Effector CD8-positive, alpha-beta T cell (primary cell): ENCODE results near the gene RBM19.

ENCODE experiments used
- DNase-seq: peaks from one replicate; lab custom pipeline; 2025; lab: John Stamatoyannopoulos, UW

RBM19 gene

DNA sequence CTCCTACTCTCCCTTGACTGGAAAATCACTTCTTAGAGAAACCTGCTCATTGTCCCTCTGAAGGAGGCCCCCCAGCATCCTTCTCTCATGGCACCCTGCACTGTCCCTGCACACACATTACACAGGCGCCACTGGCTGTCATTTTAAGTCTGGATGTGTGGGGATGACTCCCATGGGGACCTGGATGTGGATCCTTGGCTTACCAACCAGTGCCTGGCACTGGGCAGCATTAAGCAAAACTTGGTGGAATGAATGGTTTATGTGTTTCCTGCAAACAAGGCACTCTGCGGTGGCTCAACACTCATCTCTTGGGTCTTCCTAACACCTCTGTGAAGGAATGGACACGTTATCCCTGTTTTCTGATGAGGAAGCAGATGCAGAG lies 162.4 kb downstream of the RBM19 start:
- DNase-seq: no peak

DNA sequence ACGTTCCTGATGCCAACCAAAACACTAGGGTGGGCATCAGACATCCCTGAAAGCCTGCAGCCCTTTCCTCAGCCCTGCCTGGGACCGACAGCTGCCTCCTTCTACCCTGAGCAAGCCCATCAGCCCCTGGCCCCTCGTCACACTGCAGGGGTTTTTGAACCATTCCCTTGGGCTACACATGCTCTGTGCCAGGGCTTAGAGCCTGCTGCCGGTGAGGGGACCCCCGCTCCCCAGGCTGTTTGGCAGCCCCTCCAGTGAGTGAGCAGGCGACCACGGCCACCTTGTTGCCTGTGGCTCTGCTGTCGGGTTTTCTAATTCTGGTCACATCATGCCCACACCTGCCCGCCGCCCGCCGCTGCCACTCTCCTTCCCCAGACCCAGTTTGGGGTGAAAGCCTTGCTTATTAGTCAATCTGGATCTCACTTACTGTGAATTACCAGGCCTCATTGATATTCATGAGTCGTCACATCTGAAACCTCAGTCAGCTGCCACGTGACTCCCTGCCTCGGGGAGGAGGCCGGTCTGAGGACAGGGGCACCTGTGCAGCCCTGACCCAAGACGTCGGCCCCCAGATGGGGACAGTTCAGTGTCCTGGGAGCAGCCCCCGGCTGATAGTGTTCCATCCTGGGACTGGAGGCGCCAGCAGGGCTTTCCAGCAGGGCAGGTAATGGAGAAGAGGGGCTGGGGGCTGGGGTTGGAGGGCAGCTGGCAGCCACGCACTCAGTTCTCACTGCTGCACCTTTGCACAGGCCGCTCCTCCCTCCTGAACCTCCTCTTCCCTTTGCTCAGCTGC lies 163.0 kb downstream of the RBM19 start:
- no peak for DNase-seq

DNA sequence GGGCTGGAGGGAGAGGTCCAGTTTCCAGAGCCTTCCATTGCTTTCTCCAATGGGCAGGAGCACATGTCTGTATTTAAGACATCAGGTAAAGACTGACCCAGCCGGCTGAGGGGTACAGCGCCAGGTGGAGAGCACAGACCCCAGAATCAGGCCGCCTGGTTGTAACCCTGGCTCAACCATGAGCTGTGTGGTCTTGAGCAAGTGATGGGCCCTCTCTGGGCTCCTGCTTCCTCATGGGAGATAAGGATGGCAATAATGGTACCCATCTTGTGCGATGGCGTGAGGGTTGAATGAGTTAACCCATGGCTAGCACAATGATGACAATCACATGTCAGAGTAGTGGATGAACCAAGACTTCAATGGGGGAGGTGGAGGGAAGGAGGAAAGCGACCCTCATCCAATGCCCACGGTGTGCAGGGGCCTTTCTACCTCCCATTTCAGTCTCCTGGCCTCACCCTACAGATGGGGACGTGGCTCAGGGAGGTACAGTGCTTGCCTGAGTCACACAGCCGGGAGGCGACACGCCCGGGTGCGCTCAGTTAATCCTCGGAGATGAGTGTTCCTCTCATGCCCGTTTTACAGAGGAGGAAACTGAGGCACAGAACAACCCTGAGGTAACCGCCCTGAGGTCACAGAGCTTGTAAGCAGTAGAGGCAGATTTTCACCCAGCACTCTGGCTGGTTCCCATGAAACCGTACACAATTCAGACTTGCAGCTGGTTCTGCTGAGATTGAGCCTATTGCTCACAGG lies 163.9 kb downstream of the RBM19 start:
- no peak for DNase-seq

DNA sequence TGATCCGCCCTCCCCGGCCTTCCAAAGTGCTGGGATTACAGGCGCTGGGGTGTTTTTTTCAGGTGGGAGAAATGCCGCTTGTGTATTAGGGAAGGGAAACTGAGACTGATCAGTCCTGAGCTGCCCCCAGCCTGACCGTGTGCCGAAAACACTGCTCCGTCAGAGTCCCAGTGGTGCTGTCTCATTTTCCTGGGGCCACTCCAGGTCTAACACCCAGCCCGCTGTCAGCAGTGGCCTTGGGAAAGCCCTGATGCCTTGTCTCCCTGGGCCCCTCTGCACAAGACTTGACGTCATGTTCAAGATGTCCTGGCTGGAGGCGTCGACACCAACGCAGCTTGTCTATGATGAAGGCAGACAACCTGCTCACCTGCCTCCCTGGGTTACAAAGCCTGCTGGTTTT lies 165.9 kb downstream of the RBM19 start:
- no peak for DNase-seq

- DNase-seq: no peak
Measured at GRCh38 chr12:113798552-113798951, 167.6 kb downstream of the RBM19 start.

DNA sequence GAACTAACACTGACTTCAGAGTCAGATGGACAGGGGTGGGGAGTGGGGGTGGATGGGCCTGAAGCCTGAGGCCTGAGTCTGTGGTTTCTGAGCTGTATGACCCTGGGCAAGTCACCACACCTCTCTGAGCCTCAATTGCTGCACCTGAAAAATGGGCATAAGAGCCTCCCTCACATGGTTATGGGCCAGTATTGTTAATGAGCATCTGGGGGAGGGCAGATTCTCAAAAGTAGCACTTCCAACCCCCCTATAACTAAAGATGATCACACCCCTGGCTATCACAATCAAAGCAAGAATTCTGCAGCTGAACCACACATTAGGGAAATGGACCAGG lies 168.6 kb downstream of the RBM19 start:
- no peak for DNase-seq

DNA sequence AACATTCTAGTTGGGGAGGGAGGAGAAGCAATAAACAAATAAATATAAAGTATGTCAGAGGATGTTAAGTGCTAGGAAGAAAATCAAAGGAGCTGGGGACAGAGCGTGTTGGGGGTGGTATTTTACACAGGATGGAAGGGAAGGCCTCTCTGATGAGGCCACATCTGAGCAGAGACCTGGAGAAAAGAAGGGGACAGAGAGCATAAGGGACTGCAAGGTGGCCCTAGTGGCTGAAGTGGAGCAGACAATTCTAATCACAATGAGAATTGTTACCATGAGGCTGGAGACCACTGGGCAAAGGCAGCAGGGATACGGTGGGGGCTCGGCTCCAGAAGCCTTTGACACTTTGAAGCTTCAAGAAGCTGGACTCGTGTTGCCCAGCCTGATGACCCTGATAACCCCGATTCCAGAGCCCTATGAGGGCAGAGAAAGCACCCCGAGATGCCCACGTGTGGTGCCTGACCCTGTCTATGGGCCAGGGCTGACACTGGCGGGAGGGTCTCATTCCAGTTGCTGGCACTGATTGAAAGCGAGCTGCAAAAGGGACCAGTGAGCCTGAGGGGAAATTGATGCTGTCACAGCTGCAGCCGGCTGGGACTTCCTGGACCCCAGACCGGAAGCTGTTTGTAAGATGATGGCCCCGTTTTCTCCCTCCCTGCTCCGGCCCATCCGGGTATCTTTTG lies 169.1 kb downstream of the RBM19 start:
- no peak for DNase-seq

- no peak for DNase-seq
Measured at GRCh38 chr12:113796066-113796827, 169.9 kb downstream of the RBM19 start.

GRCh38 chr12:113795445-113795844 lies 170.7 kb downstream of the RBM19 start:
- DNase-seq: no peak

DNA sequence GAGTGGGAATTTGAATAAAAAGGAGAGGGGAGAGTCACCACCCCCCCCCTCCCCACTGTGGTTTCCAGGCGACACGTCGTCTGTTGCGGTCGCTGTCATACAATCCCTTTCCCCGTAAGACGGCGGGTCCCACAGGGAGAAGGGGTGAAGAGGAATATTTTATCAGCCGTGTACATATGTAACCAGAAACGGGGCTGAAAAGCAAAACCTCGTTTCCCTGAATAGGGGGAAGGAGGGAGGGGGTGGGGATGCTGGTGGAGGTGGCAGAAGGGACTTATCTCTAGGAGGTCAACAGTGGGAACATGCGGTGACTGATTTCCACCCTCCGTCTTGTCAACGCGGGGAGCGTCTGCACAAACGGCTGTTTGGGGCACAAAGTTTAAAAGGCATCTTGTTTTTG lies 171.4 kb downstream of the RBM19 start:
- DNase-seq: no peak

DNA sequence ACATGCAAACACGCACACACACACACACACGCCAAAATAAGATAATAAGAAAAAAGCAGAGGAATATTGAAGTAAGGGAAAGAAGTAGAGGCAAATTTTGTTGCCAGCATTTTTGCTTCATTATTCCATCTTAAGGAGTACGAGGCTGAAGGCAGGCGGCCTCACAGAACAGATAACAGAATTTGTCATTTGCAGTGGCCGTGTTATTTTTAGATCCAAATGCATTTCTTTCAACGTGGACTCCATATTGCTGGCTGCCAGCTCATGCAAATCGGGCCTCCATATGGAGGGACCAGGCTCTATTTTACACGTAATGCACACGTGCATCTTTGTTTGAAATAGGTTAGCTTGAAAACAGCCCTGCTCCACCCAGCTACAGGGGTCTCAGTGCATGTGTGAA lies 172.9 kb downstream of the RBM19 start:
- DNase-seq: no peak

DNA sequence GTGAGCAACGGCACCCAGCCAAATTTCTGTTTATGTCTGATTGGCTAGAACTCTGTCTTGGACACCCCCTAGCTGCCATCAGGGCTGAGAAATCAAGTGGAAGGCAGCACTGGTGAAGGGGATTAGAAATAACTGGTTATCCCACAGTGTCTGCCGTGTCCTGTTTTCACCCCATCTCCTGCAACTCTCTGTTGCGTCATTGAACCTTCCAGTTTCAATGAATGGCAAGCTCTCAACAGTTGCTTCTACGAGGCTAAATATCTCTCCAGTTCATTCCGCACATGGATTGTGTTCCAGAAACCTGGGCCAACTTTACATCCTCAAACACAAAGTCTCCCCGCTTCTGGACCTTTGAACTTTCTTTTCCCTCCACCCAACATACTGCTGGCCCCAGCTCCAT lies 173.7 kb downstream of the RBM19 start:
- no peak for DNase-seq

DNA sequence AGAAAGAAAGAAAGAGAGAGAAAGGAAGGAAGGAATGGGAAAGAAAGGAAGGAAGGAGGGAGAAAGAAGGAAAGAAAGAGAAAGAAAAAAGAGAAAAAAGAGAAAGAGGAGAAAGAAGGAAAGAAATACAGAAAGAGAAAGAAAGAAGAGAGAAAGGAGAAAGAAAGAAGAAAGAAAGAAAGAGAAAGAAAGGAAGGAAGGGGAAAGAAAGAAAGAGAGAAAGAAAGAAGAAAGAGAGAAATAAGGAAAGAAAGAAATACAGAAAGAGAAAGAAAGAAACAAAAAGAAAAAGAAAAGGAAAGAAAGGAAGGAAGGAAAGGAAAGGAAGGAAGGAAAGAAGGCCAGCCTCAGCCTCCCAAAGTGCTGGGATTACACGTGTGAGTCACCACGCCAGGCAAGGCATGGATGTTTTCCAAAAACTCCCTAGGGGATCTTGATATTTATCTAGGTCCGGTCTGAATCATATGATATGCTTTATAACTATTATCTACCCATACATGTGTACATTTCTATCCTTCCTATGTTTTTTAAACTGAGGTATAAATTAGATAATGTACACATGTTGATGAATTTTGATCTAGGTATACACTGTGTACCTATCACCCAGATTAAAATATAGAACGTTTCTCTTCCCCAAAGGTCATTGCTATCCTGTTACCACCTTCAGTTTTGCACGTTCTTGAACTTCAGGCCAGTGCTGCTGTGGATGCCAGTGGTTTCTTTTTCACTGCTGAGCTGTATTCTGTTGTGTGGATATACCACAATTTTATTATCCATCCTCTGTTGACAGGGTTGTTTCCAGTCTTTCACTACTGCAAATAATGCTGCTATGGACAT lies 177.9 kb downstream of the RBM19 start:
- DNase-seq: no peak

GRCh38 chr12:113786107-113786506 lies 180.0 kb downstream of the RBM19 start:
- no peak for DNase-seq

DNA sequence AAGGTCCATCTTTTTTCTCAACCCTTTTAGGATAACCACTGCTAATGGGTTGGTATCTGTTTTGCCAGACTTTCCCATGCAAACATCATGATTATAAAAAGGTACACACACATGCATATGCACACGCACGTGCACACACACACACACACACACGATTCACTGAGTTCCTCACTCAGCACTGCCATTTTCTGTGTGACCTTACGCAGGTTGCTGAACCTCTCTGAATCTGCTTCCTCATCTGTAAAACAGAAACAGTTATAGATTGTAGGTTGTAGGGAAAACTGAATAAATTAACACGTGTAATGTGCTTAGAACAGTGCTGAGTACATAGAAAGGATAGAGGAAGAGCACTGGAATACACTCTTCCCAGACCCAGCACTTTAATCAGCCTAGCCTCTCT lies 182.3 kb downstream of the RBM19 start:
- no peak for DNase-seq

- no peak for DNase-seq
Measured at GRCh38 chr12:113782873-113783272, 183.3 kb downstream of the RBM19 start.

DNA sequence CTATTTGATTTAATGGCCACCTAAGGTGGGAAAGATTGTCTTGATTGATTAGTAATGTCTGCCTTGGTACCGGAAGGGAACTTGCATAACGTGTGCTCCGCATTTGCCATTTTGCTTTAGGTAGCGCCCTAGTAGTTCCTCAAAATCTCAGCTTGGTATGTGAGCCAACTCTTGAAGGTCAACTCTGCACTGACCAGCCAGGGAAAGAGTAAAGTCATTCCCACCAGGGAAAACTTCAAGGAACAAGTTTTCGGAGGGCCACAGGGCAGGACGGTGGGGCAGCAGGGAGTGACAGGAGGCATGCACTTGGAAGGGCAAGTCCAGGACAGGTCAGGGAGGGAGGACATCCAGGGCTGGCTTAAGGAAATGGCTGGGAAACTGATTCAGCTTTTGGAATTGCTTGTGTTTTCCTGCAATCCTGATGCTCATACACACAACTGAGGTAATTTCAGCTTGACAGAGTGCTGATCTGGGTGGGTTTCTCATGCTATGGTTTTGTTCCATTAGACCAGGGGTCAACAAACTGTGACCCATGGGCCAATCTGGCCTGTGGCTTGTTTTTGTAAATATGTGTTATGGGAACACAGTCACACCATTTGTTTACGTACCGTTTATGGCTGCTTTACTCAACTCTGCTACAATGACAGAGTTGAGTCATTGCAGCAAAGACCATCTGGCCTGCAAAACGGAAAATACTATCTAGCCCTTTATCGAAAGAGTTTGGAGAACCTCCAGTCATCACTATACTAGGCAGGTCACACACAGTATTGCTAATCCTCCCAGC lies 184.5 kb downstream of the RBM19 start:
- no peak for DNase-seq

- DNase-seq: no peak
Measured at GRCh38 chr12:113779774-113780173, 186.4 kb downstream of the RBM19 start.

- DNase-seq: no peak
Measured at GRCh38 chr12:113778432-113779132, 187.5 kb downstream of the RBM19 start.

GRCh38 chr12:113777751-113778150 lies 188.4 kb downstream of the RBM19 start:
- DNase-seq: no peak
